Panc1 (cell line): Measurements from ENCODE around the gene TNFAIP1. TPM values are rescaled to one million over a fixed set of nuclear protein-coding genes. Genes with fewer than 3 reads are reported as not detected.
"Not testable (repeated sequence)": the region's sequence is repeated elsewhere in the genome, so short reads cannot be mapped to it uniquely, and the experiment has no call there.

Experiments used
- ATAC-seq: fragments of 200-7000 bp; cut with Tn5 transposase; 2 replicates; pipeline ENCODE4 v1.9.1; 2020; ENCODE audit warnings: mild to moderate bottlenecking, moderate library complexity
- BruUV-seq: library from RNA; stranded (reverse); fragments of 400-500 nt; replicated peaks from 2 replicates; lab custom pipeline; 2021; lab: Mats Ljungman, UMichigan
- CTCF ChIA-PET: fragments of 300-600 bp; sonication (Branson Sonifier 250); formaldehyde crosslinking; loops from one replicate; lab custom pipeline; 2022; ENCODE audit warnings: antibody characterized with exemption; lab: Charles Lee
- POLR2A ChIA-PET: fragments of 300-600 bp; sonication (Branson Sonifier 250); formaldehyde crosslinking; loops from one replicate; lab custom pipeline; 2022; ENCODE audit warnings: antibody characterized with exemption; lab: Charles Lee
- DNase-seq: peaks from one replicate; pipeline ENCODE4 v3.0.0-alpha.2; 2010; ENCODE audit warnings: low read depth, low spot score
- H3K27ac ChIP-seq: 2 replicates; pipeline ENCODE4 v1.5.1; 2011; ENCODE audit warnings: mild to moderate bottlenecking, low read length, inconsistent platforms
- H3K27me3 ChIP-seq: fragments of 200-500 bp; sonication (Bioruptor generic); 2 replicates; pipeline ENCODE4 v1.6.0; 2014; ENCODE audit warnings: low read length, inconsistent platforms; ENCODE audit not compliant: control insufficient read depth, insufficient read depth
- H3K36me3 ChIP-seq: fragments of 200-500 bp; sonication (Bioruptor generic); 2 replicates; pipeline ENCODE4 v1.5.1; 2014; ENCODE audit warnings: inconsistent platforms, mild to moderate bottlenecking, low read length, moderate library complexity; ENCODE audit not compliant: control insufficient read depth, insufficient read depth
- H3K4me1 ChIP-seq: 2 replicates; pipeline ENCODE4 v1.5.1; 2011; ENCODE audit warnings: inconsistent platforms, mild to moderate bottlenecking, low read length, moderate library complexity; ENCODE audit not compliant: control insufficient read depth, insufficient read depth
- H3K4me3 ChIP-seq, 2 experiments: 2 replicates each; pipeline ENCODE4 v1.5.1; 2011 to 2012; ENCODE audit warnings: low read depth in 2 of 2, low read length in 2 of 2, mild to moderate bottlenecking in 2 of 2, inconsistent platforms in 1 of 2, moderate library complexity in 1 of 2
- H3K9me3 ChIP-seq: fragments of 200-500 bp; sonication (Bioruptor generic); 2 replicates; pipeline ENCODE4 v1.5.1; 2014; ENCODE audit warnings: low read depth, mild to moderate bottlenecking, inconsistent platforms, low read length, moderate library complexity; ENCODE audit not compliant: control insufficient read depth, insufficient read depth
- POLR2AphosphoS5 ChIP-seq: IDR thresholded peaks from 2 replicates; pipeline ENCODE4 v1.6.1; 2012; ENCODE audit warnings: mild to moderate bottlenecking, low read depth, low read length, moderate library complexity
- REST ChIP-seq, 2 experiments: IDR thresholded peaks; 2 replicates each; pipeline ENCODE4 v1.6.1; 2011 to 2012; ENCODE audit warnings: low read depth in 2 of 2, control low read depth in 1 of 2, low read length in 1 of 2, mild to moderate bottlenecking in 1 of 2, moderate library complexity in 1 of 2; ENCODE audit not compliant: insufficient read depth in 1 of 2
- SIN3A ChIP-seq: IDR thresholded peaks from 2 replicates; pipeline ENCODE4 v1.6.1; 2012; ENCODE audit warnings: low read depth, mild to moderate bottlenecking, low read length, moderate library complexity, borderline replicate concordance; ENCODE audit not compliant: insufficient read depth
- TCF7L2 ChIP-seq: IDR thresholded peaks from 2 replicates; pipeline ENCODE4 v1.6.1; 2011; ENCODE audit warnings: mild to moderate bottlenecking, low read depth, low read length, inconsistent platforms
- in situ Hi-C: cut with HindIII; loops from 2 replicates; pipeline ENCODE4 v1.10.0; 2016; ENCODE audit warnings: low sequenced_read_pairs, low pct_unique_long_range_greater_than_20kb
- intact Hi-C: fragments of 100-400 bp; cut with micrococcal nuclease; formaldehyde crosslinking; loops from one replicate; pipeline ENCODE4 v1.10.0; 2022; ENCODE audit not compliant: unreplicated experiment
- total RNA-seq: library from RNA; stranded (reverse); gene quantifications from one replicate; pipeline ENCODE4 v1.2.1, GENCODE V29; 2021; ENCODE audit not compliant: unreplicated experiment
- TF ChIP-seq, protein P1 (sequence below): fragments of 450-650 bp; IDR thresholded peaks from 2 replicates; pipeline ENCODE4 v1.5.1; 2017; ENCODE audit warnings: mild to moderate bottlenecking

The TNFAIP1 gene
- total RNA-seq, 1 experiment from 2014 or later, result 55.8 TPM

GRCh38 chr17:28290703-28291102 is 44.9 kb upstream of the TNFAIP1 start:
- in situ Hi-C loops, result no loop called here
- BruUV-seq, result no TSS peak
- H3K27ac ChIP-seq, result no peak overlapping the region

GRCh38 chr17:28291780-28292330 is 43.7 kb upstream of the TNFAIP1 start:
- ChIA-PET POLR2A (no interaction called here), CTCF (no interaction called here)
- intact Hi-C loops, result no loop called here
- DNase-seq (no peak), ATAC-seq (no peak)
- H3K9me3 ChIP-seq, result no peaks in the 10 kb centered on the region
- H3K27me3 ChIP-seq, result no peaks in the 10 kb centered on the region
- no peak overlapping the region for H3K27ac ChIP-seq
- in situ Hi-C loops, result no loop called here
- BruUV-seq, result no TSS peak
- no peak for TF ChIP-seq REST (IDR thresholded peaks at IDR 0.05; ENCODE audit: insufficient read depth in 1 of 2, low read depth in 2 of 2, low read length in 1 of 2)
- no peak for TF ChIP-seq POLR2AphosphoS5
- no peak for TF ChIP-seq TCF7L2
- TF ChIP-seq, protein P1, sequence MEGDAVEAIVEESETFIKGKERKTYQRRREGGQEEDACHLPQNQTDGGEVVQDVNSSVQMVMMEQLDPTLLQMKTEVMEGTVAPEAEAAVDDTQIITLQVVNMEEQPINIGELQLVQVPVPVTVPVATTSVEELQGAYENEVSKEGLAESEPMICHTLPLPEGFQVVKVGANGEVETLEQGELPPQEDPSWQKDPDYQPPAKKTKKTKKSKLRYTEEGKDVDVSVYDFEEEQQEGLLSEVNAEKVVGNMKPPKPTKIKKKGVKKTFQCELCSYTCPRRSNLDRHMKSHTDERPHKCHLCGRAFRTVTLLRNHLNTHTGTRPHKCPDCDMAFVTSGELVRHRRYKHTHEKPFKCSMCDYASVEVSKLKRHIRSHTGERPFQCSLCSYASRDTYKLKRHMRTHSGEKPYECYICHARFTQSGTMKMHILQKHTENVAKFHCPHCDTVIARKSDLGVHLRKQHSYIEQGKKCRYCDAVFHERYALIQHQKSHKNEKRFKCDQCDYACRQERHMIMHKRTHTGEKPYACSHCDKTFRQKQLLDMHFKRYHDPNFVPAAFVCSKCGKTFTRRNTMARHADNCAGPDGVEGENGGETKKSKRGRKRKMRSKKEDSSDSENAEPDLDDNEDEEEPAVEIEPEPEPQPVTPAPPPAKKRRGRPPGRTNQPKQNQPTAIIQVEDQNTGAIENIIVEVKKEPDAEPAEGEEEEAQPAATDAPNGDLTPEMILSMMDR, result no peak
- no peak for TF ChIP-seq SIN3A
- no peaks in the 10 kb centered on the region for H3K36me3 ChIP-seq
- no peak overlapping the region for H3K4me3 ChIP-seq
- no peaks in the 10 kb centered on the region for H3K4me1 ChIP-seq

More at GRCh38 chr17:28290703-28291102, 44.9 kb upstream of the TNFAIP1 start:
- ChIA-PET POLR2A (interaction anchor here (0.7 kb wide), 1 partner anchor 126 kb away, joined by 5 read pairs; no protein-coding TSS in a partner anchor), CTCF (interaction anchor here (0.7 kb wide), 1 partner anchor 212 kb away, joined by 3 read pairs; no protein-coding TSS in a partner anchor)
- no peaks in the 10 kb centered on the region for H3K36me3 ChIP-seq
- ATAC-seq, result no peak
- no peaks in the 10 kb centered on the region for H3K27me3 ChIP-seq
- intact Hi-C loops, result no loop called here
- no peak overlapping the region for H3K4me3 ChIP-seq
- no peaks in the 10 kb centered on the region for H3K9me3 ChIP-seq
- TF ChIP-seq, protein P1, result no peak
- no peak for TF ChIP-seq REST (IDR thresholded peaks at IDR 0.05; ENCODE audit: insufficient read depth in 1 of 2, low read depth in 2 of 2, low read length in 1 of 2)
- TF ChIP-seq POLR2AphosphoS5, result no peak
- TF ChIP-seq TCF7L2, result no peak
- no peak for TF ChIP-seq SIN3A
- H3K4me1 ChIP-seq, result no peaks in the 10 kb centered on the region
- no peak for DNase-seq

GRCh38 chr17:28292878-28293277 is 42.7 kb upstream of the TNFAIP1 start:
- in situ Hi-C loops, CTCF ChIA-PET, ATAC-seq, H3K27ac ChIP-seq, BruUV-seq, H3K9me3 ChIP-seq, DNase-seq, H3K4me3 ChIP-seq, H3K27me3 ChIP-seq, H3K4me1 ChIP-seq, POLR2A ChIA-PET, intact Hi-C loops, H3K36me3 ChIP-seq: not testable (repeated sequence)
